ENCODE results near the gene KRT36. TPM values are rescaled to one million over a fixed set of nuclear protein-coding genes. Genes with fewer than 3 reads are reported as not detected.
A peak's percentile ranks its signal among the peaks of the same experiment; 100 is the strongest.

KRT36 gene
- total RNA-seq, 1 experiment from 2014 or later: not detected

GRCh38 chr17:41537990-41538389, 48.3 kb upstream of the KRT36 start:
- Histone ChIP-seq H3K9me3 (no peaks in the 10 kb centered on the region), H3K27me3 (replicated peaks; ENCODE audit: control insufficient read depth, insufficient read depth, low read length) (no peaks in the 10 kb centered on the region), H3K4me1 (peaks cover 84% of the 10 kb centered on the region), H3K4me3 (ENCODE audit: low read depth, low read length) (no peak overlapping the region), H3K36me3 (ENCODE audit: control insufficient read depth, insufficient read depth, low read length) (no peaks in the 10 kb centered on the region)
- BruUV-seq (replicated peaks): no TSS peak
- H3K36me3 Mint-ChIP-seq (ENCODE audit: insufficient read depth, unreplicated experiment): peaks cover 15% of the 10 kb centered on the region
- no peaks in the 10 kb centered on the region for H3K27me3 Mint-ChIP-seq (ENCODE audit: insufficient read depth, unreplicated experiment)
- H3K4me1 Mint-ChIP-seq (ENCODE audit: low read depth, unreplicated experiment): peaks cover 81% of the 10 kb centered on the region
- intact Hi-C loops (cut with micrococcal nuclease; ENCODE audit: unreplicated experiment): no loop called here
- ChIA-PET CTCF (interaction anchor here (0.7 to 1.5 kb wide), 3 partner anchors 11 to 111 kb away, joined by 4 to 10 read pairs (median 4); no protein-coding TSS in a partner anchor), POLR2A (interaction anchor here (1.1 to 2.3 kb wide), 2 partner anchors 8 to 10 kb away, joined by 4 to 24 read pairs; partner anchors contain the start of gene KRT19)
- H3K4me3 Mint-ChIP-seq (ENCODE audit: unreplicated experiment): no peak overlapping the region
- peak in 1 of 2 experiments; percentile 71 for DNase-seq
- TF ChIP-seq CTCF (IDR thresholded peaks at IDR 0.05; ENCODE audit: insufficient read depth in 1 of 2, low read depth in 1 of 2, low read length in 1 of 2, severe bottlenecking in 1 of 2, unreplicated experiment in 1 of 2): no peak
- peak overlapping the region; percentile 91 for H3K27ac Mint-ChIP-seq (ENCODE audit: unreplicated experiment)
- H3K9me3 Mint-ChIP-seq (ENCODE audit: unreplicated experiment): no peaks in the 10 kb centered on the region

GRCh38 chr17:41537614-41537954, 47.9 kb upstream of the KRT36 start:
- Mint-ChIP-seq H3K27ac (ENCODE audit: unreplicated experiment) (peak overlapping the region; percentile 91), H3K27me3 (ENCODE audit: insufficient read depth, unreplicated experiment) (no peaks in the 10 kb centered on the region), H3K4me1 (ENCODE audit: low read depth, unreplicated experiment) (peaks cover 81% of the 10 kb centered on the region), H3K4me3 (ENCODE audit: unreplicated experiment) (no peak overlapping the region), H3K9me3 (ENCODE audit: unreplicated experiment) (no peaks in the 10 kb centered on the region), H3K36me3 (ENCODE audit: insufficient read depth, unreplicated experiment) (peaks cover 15% of the 10 kb centered on the region)
- TF ChIP-seq CTCF (IDR thresholded peaks at IDR 0.05; ENCODE audit: insufficient read depth in 1 of 2, low read depth in 1 of 2, low read length in 1 of 2, severe bottlenecking in 1 of 2, unreplicated experiment in 1 of 2): no peak
- POLR2A ChIA-PET: interaction anchor here (2.3 kb wide), 1 partner anchor 10 kb away, joined by 24 read pairs; the partner anchor contains the start of gene KRT19
- Histone ChIP-seq H3K36me3 (ENCODE audit: control insufficient read depth, insufficient read depth, low read length) (no peaks in the 10 kb centered on the region), H3K9me3 (no peaks in the 10 kb centered on the region), H3K27me3 (replicated peaks; ENCODE audit: control insufficient read depth, insufficient read depth, low read length) (no peaks in the 10 kb centered on the region), H3K4me3 (ENCODE audit: low read depth, low read length) (no peak overlapping the region), H3K4me1 (peaks cover 80% of the 10 kb centered on the region)
- intact Hi-C loops (cut with micrococcal nuclease; ENCODE audit: unreplicated experiment): no loop called here
- CTCF ChIA-PET: interaction anchor here (0.7 to 1.5 kb wide), 3 partner anchors 11 to 111 kb away, joined by 4 to 10 read pairs (median 4); no protein-coding TSS in a partner anchor
- peak in 1 of 2 experiments; percentile 30 for DNase-seq
- no TSS peak for BruUV-seq (replicated peaks)

- no peaks in the 10 kb centered on the region for H3K27me3 Mint-ChIP-seq (ENCODE audit: insufficient read depth, unreplicated experiment)
- intact Hi-C loops (cut with micrococcal nuclease; ENCODE audit: unreplicated experiment): loop anchor here (1.0 kb wide), 2 partner anchors 7 to 9 kb away; partner anchors contain the start of gene KRT19
- peaks cover 75% of the 10 kb centered on the region for H3K4me1 ChIP-seq
- H3K4me3 ChIP-seq (ENCODE audit: low read depth, low read length): no peak overlapping the region
- BruUV-seq (replicated peaks): no TSS peak
- peak overlapping the region; percentile 91 for H3K27ac Mint-ChIP-seq (ENCODE audit: unreplicated experiment)
- H3K9me3 Mint-ChIP-seq (ENCODE audit: unreplicated experiment): no peaks in the 10 kb centered on the region
- DNase-seq: no peak
- no peaks in the 10 kb centered on the region for H3K9me3 ChIP-seq
- CTCF ChIA-PET: interaction anchor here (0.6 to 1.5 kb wide), 8 partner anchors 9 to 680 kb away, joined by 3 to 13 read pairs (median 4); partner anchors contain the start of gene KRT19
- POLR2A ChIA-PET: interaction anchor here (1.5 to 2.3 kb wide), 3 partner anchors 8 to 9 kb away, joined by 6 to 24 read pairs (median 8); partner anchors contain the start of gene KRT19
- no peaks in the 10 kb centered on the region for H3K36me3 ChIP-seq (ENCODE audit: control insufficient read depth, insufficient read depth, low read length)
- H3K27me3 ChIP-seq (replicated peaks; ENCODE audit: control insufficient read depth, insufficient read depth, low read length): no peaks in the 10 kb centered on the region
- TF ChIP-seq CTCF (IDR thresholded peaks at IDR 0.05; ENCODE audit: insufficient read depth in 1 of 2, low read depth in 1 of 2, low read length in 1 of 2, severe bottlenecking in 1 of 2, unreplicated experiment in 1 of 2): no peak
- H3K36me3 Mint-ChIP-seq (ENCODE audit: insufficient read depth, unreplicated experiment): peaks cover 15% of the 10 kb centered on the region
- peak overlapping the region; percentile 43 for H3K4me3 Mint-ChIP-seq (ENCODE audit: unreplicated experiment)
- peaks cover 81% of the 10 kb centered on the region for H3K4me1 Mint-ChIP-seq (ENCODE audit: low read depth, unreplicated experiment)
Measured at GRCh38 chr17:41536741-41537613, 47.3 kb upstream of the KRT36 start.

Data from Caco-2 (cell line).